ENCODE results near the gene SOWAHC. TPM values are rescaled to one million over a fixed set of nuclear protein-coding genes. Genes with fewer than 3 reads are reported as not detected.
"Not testable (repeated sequence)": the region's sequence is repeated elsewhere in the genome, so short reads cannot be mapped to it uniquely, and the experiment has no call there.

The SOWAHC gene
- total RNA-seq, 1 experiment from 2014 or later: 7.3 TPM

- no peak for DNase-seq (ENCODE audit: low read depth)
Measured at GRCh38 chr2:109615637-109616144, 1.5 kb downstream of the SOWAHC start.

GRCh38 chr2:109616184-109616583, 2.0 kb downstream of the SOWAHC start:
- DNase-seq (ENCODE audit: low read depth): no peak

- no peak for DNase-seq (ENCODE audit: low read depth)
Measured at GRCh38 chr2:109619032-109619615, 5.0 kb downstream of the SOWAHC start.

GRCh38 chr2:109623297-109623696, 9.1 kb downstream of the SOWAHC start:
- no peak for DNase-seq (ENCODE audit: low read depth)

- no peak for DNase-seq (ENCODE audit: low read depth)
Measured at GRCh38 chr2:109623923-109624322, 9.8 kb downstream of the SOWAHC start.

GRCh38 chr2:109624339-109624738, 10.2 kb downstream of the SOWAHC start:
- no peak for DNase-seq (ENCODE audit: low read depth)

- DNase-seq (ENCODE audit: low read depth): not testable (repeated sequence)
Measured at GRCh38 chr2:109628321-109628720, 14.2 kb downstream of the SOWAHC start.

GRCh38 chr2:109629867-109630266, 15.7 kb downstream of the SOWAHC start:
- no peak for DNase-seq (ENCODE audit: low read depth)

GRCh38 chr2:109630441-109631430, 16.6 kb downstream of the SOWAHC start:
- DNase-seq (ENCODE audit: low read depth): no peak

- no peak for DNase-seq (ENCODE audit: low read depth)
Measured at GRCh38 chr2:109631741-109632140, 17.6 kb downstream of the SOWAHC start.

GRCh38 chr2:109632158-109632789, 18.1 kb downstream of the SOWAHC start:
- no peak for DNase-seq (ENCODE audit: low read depth)

GRCh38 chr2:109633284-109633961, 19.3 kb downstream of the SOWAHC start:
- no peak for DNase-seq (ENCODE audit: low read depth)

GRCh38 chr2:109635426-109636304, 21.5 kb downstream of the SOWAHC start:
- no peak for DNase-seq (ENCODE audit: low read depth)

- DNase-seq (ENCODE audit: low read depth): no peak
Measured at GRCh38 chr2:109636317-109636716, 22.2 kb downstream of the SOWAHC start.

- no peak for DNase-seq (ENCODE audit: low read depth)
Measured at GRCh38 chr2:109637749-109638570, 23.8 kb downstream of the SOWAHC start.

GRCh38 chr2:109638795-109639194, 24.6 kb downstream of the SOWAHC start:
- DNase-seq (ENCODE audit: low read depth): no peak

- not testable (repeated sequence) for DNase-seq (ENCODE audit: low read depth)
Measured at GRCh38 chr2:109640000-109640399, 25.8 kb downstream of the SOWAHC start.

GRCh38 chr2:109644571-109645275, 30.6 kb downstream of the SOWAHC start:
- no peak for DNase-seq (ENCODE audit: low read depth)

Data from LHCN-M2 (cell line).